GM12875 (cell line): ENCODE results near the gene CNTN4.

Experiments used
- H3K4me3 ChIP-seq: one replicate; pipeline ENCODE4 v1.5.1; 2011; ENCODE audit warnings: low read depth, low read length, control low read depth
- CTCF ChIP-seq: IDR thresholded peaks from 2 replicates; pipeline ENCODE4 v1.5.1; 2011; ENCODE audit warnings: low read depth, mild to moderate bottlenecking, control low read depth, inconsistent platforms, low read length, moderate library complexity, borderline replicate concordance; ENCODE audit not compliant: insufficient read depth

Gene CNTN4

GRCh38 chr3:2458816-2459215 is 360.1 kb downstream of the CNTN4 start:
- H3K4me3 ChIP-seq: no peak overlapping the region
- no peak for TF ChIP-seq CTCF

GRCh38 chr3:2465842-2466241 is 367.2 kb downstream of the CNTN4 start:
- no peak for TF ChIP-seq CTCF
- H3K4me3 ChIP-seq: no peak overlapping the region

- H3K4me3 ChIP-seq: no peak overlapping the region
- no peak for TF ChIP-seq CTCF
Measured at GRCh38 chr3:2468816-2469215, 370.1 kb downstream of the CNTN4 start.

GRCh38 chr3:2476996-2477395 is 378.3 kb downstream of the CNTN4 start:
- no peak overlapping the region for H3K4me3 ChIP-seq
- no peak for TF ChIP-seq CTCF

- TF ChIP-seq CTCF: no peak
- no peak overlapping the region for H3K4me3 ChIP-seq
Measured at GRCh38 chr3:2477620-2478019, 379.0 kb downstream of the CNTN4 start.

- no peak for TF ChIP-seq CTCF
- H3K4me3 ChIP-seq: no peak overlapping the region
Measured at GRCh38 chr3:2484162-2485026, 385.7 kb downstream of the CNTN4 start.

GRCh38 chr3:2485027-2485375 is 386.3 kb downstream of the CNTN4 start:
- no peak overlapping the region for H3K4me3 ChIP-seq
- no peak for TF ChIP-seq CTCF
